GM12865 (cell line): Measurements from ENCODE around the gene ZNF496.
A peak's percentile ranks its signal among the peaks of the same experiment; 100 is the strongest.
"Not testable (repeated sequence)": the region's sequence is repeated elsewhere in the genome, so short reads cannot be mapped to it uniquely, and the experiment has no call there.

Experiments
- DNase-seq: peaks from one replicate; pipeline ENCODE4 v3.0.0; 2010; ENCODE audit warnings: low read depth
- H3K4me3 ChIP-seq: 2 replicates; pipeline ENCODE4 v1.5.1; 2011; ENCODE audit warnings: mild to moderate bottlenecking, low read depth, low read length, control low read depth
- CTCF ChIP-seq: IDR thresholded peaks from 2 replicates; pipeline ENCODE4 v1.5.1; 2011; ENCODE audit warnings: low read length, control low read depth, low read depth, inconsistent platforms; ENCODE audit not compliant: insufficient read depth; ENCODE audit errors: missing control alignments

The ZNF496 gene

GRCh38 chr1:247331525-247332214 lies at the start of gene ZNF496:
Gene ZNF496 (minus strand): TSS chr1:247331867. CDS start chr1:247329578, 2,289 bp downstream.
- peak; percentile 90 for DNase-seq
- no peak for TF ChIP-seq CTCF
- H3K4me3 ChIP-seq = peak within 1 kb of the TSS; percentile 89

GRCh38 chr1:247378334-247379073 lies 46.8 kb upstream of the ZNF496 start:
- no peak overlapping the region for H3K4me3 ChIP-seq
- no peak for DNase-seq
- no peak for TF ChIP-seq CTCF

GRCh38 chr1:247377656-247378055 lies 46.0 kb upstream of the ZNF496 start:
- not testable (repeated sequence) for DNase-seq, H3K4me3 ChIP-seq

- H3K4me3 ChIP-seq = no peak overlapping the region
- no peak for DNase-seq
- TF ChIP-seq CTCF = no peak
Observed at GRCh38 chr1:247376659-247377058, 45.0 kb upstream of the ZNF496 start.

GRCh38 chr1:247375747-247376146 lies 44.1 kb upstream of the ZNF496 start:
- no peak overlapping the region for H3K4me3 ChIP-seq
- no peak for DNase-seq
- no peak for TF ChIP-seq CTCF

- H3K4me3 ChIP-seq, DNase-seq: not testable (repeated sequence)
Observed at GRCh38 chr1:247374651-247375334, 43.1 kb upstream of the ZNF496 start.

GRCh38 chr1:247373721-247374141 lies 42.1 kb upstream of the ZNF496 start:
- no peak overlapping the region for H3K4me3 ChIP-seq
- DNase-seq = no peak
- no peak for TF ChIP-seq CTCF
